AG04450 (cell line): ENCODE measurements around the gene TREH. TPM values are rescaled to one million over a fixed set of nuclear protein-coding genes. Genes with fewer than 3 reads are reported as not detected.
"Not testable (repeated sequence)": the region's sequence is repeated elsewhere in the genome, so short reads cannot be mapped to it uniquely, and the experiment has no call there.

ENCODE experiments used
- CTCF ChIA-PET: fragments of 300-600, 350-600 bp; formaldehyde crosslinking; extraction: SDS; loops from one replicate; lab custom pipeline; 2022; ENCODE audit warnings: antibody characterized with exemption, inconsistent platforms; lab: Charles Lee
- POLR2A ChIA-PET: fragments of 350-600 bp; formaldehyde crosslinking; extraction: SDS; loops from one replicate; lab custom pipeline; 2021; ENCODE audit warnings: antibody characterized with exemption, inconsistent platforms; lab: Yijun Ruan, JAX
- DNase-seq: peaks from one replicate; pipeline ENCODE4 v3.0.0-alpha.2; 2011; ENCODE audit warnings: low read depth, low spot score
- H3K27ac ChIP-seq: one replicate; pipeline ENCODE4 v1.5.1; 2012; ENCODE audit warnings: low read depth, low read length, control low read depth
- H3K27me3 ChIP-seq: one replicate; pipeline ENCODE4 v1.6.0; 2012; ENCODE audit warnings: low read length; ENCODE audit not compliant: control insufficient read depth, insufficient read depth
- H3K4me3 ChIP-seq: 2 replicates; pipeline ENCODE4 v1.5.1; 2011; ENCODE audit warnings: mild to moderate bottlenecking, low read depth, low read length, control low read depth
- H3K9me3 ChIP-seq: 2 replicates; pipeline ENCODE4 v1.5.1; 2012; ENCODE audit warnings: low read length; ENCODE audit not compliant: control insufficient read depth, insufficient read depth
- polyA plus RNA-seq: library from polyadenylated mRNA; depleted of rRNA; stranded (reverse); fragments of >200 nt; gene quantifications from 2 replicates; pipeline ENCODE4 v1.2.3, GENCODE V29; 2011
- TF ChIP-seq, protein P1 (sequence below): IDR thresholded peaks from 2 replicates; pipeline ENCODE4 v1.5.1; 2011; ENCODE audit warnings: low read depth, low read length, control low read depth, inconsistent platforms

Gene TREH
- polyA plus RNA-seq, 1 experiment = not detected

DNA sequence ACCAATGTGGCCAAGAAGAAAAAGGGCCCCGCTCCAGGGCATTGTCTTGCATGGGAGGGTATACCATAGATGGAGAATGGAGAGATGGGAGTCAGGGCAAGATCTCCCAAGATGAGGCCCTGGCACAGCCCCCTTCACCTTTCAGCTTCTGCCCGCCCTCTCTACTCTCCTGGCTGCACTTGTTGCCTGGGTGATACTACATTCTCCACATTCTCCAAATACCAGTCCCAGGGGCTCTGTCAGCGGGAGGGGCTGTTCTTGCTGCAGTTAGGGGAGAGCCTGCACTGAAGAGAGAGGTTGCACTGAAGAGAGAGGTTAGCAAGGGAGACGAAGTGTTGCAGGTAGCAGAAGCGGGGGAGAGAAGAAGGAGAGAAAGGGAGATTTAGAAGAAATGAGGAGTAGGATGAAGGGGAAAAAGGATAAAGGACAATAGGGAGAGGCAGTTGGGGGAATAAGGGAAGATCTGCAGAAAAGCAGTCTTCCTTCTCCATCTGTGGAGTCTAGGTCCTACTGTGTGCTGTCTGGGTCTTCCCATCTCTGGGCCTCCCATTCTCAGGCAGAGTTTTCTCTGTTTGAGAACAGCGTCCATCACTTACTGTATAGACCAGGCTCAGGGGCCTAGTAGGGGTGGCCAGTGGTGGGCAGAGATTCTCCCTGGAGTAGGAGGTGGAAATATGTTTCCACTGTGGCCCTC is 64.0 kb downstream of the TREH start:
- peak overlapping the region; percentile 22 for H3K27ac ChIP-seq

DNA sequence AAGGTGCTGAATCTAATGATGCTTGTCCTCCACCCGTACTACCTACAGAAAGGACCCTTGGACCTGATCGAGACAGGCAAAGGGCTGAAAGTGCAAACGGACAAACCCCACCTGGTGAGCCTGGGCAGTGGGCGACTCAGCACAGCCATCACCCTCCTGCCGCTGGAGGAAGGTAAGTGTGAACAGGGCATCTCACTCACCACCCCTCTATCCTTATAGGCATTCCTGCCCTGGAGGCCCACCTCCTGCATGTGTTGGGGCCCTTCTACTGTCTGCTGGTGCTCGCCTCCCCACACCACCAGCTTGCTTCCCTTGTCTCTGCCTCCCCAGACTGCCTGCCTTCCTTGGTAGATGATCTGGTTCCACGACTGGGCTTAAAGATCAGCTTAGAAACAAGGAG is 64.9 kb downstream of the TREH start:
- TF ChIP-seq, protein P1, sequence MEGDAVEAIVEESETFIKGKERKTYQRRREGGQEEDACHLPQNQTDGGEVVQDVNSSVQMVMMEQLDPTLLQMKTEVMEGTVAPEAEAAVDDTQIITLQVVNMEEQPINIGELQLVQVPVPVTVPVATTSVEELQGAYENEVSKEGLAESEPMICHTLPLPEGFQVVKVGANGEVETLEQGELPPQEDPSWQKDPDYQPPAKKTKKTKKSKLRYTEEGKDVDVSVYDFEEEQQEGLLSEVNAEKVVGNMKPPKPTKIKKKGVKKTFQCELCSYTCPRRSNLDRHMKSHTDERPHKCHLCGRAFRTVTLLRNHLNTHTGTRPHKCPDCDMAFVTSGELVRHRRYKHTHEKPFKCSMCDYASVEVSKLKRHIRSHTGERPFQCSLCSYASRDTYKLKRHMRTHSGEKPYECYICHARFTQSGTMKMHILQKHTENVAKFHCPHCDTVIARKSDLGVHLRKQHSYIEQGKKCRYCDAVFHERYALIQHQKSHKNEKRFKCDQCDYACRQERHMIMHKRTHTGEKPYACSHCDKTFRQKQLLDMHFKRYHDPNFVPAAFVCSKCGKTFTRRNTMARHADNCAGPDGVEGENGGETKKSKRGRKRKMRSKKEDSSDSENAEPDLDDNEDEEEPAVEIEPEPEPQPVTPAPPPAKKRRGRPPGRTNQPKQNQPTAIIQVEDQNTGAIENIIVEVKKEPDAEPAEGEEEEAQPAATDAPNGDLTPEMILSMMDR = no peak
- Histone ChIP-seq H3K27ac (peak overlapping the region; percentile 2), H3K4me3 (no peak overlapping the region), H3K27me3 (no peaks in the 10 kb centered on the region), H3K9me3 (no peaks in the 10 kb centered on the region)
- POLR2A ChIA-PET = no interaction called here
- CTCF ChIA-PET = interaction anchor here (0.6 to 0.9 kb wide), 2 partner anchors 19 to 22 kb away, joined by 3 read pairs; no protein-coding TSS in a partner anchor
- no peak for DNase-seq

More for the DNA sequence above, 64.0 kb downstream of the TREH start:
- no peak for DNase-seq
- CTCF ChIA-PET = no interaction called here
- POLR2A ChIA-PET = no interaction called here
- H3K4me3 ChIP-seq = no peak overlapping the region
- TF ChIP-seq, protein P1 = no peak
- no peaks in the 10 kb centered on the region for H3K9me3 ChIP-seq
- H3K27me3 ChIP-seq = no peaks in the 10 kb centered on the region

DNA sequence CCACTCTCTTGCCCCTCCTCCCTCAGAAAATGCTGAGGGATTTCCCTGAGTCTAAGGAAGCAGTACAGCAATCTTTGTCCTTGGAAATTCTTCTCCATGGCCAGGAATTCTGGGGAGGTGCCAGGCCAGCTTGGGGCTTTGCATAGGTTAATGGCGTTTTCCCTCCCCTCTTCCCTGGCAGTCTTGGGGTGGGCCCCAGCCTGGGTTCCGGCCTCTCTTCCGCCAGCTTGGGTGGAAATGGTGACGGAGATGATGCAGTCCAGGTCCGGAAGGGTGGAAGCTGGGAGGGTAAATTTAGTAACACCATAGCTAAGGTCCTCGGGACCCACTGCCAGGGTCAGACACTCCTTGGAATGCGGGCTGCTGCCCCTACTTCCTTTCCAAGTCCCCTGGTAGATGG is 67.1 kb downstream of the TREH start:
- Histone ChIP-seq H3K4me3 (peak overlapping the region; percentile 17; the same call in 1 of the 2 replicates), H3K27me3 (no peaks in the 10 kb centered on the region), H3K9me3 (no peaks in the 10 kb centered on the region; the same call in 1 of the 2 replicates), H3K27ac (no peak overlapping the region)
- no peak for DNase-seq
- POLR2A ChIA-PET = no interaction called here
- TF ChIP-seq, protein P1 = no peak
- CTCF ChIA-PET = interaction anchor here (0.7 to 3.3 kb wide), 5 partner anchors 10 to 1723 kb away, joined by 3 to 29 read pairs (median 3); no protein-coding TSS in a partner anchor

DNA sequence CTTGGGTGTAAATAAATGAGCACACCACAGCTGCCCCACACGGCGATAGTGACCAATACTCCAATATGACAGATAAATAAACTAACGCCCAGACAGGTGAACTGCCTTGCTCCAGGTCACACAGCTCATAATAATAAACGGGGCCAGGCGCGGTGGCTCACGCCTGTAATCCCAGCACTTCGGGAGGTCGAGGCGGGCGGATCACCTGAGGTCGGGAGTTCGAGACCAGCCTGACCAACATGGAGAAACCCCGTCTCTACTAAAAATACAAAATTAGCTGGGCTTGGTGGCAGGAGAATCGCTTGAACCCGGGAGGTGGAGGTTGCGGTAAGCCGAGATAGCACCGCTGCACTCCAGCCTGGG is 68.0 kb downstream of the TREH start:
- H3K9me3 ChIP-seq, H3K27me3 ChIP-seq, DNase-seq, POLR2A ChIA-PET, H3K27ac ChIP-seq, H3K4me3 ChIP-seq: not testable (repeated sequence)
- CTCF ChIA-PET = interaction anchor here (1.1 to 3.3 kb wide), 5 partner anchors 8 to 26 kb away, joined by 3 to 29 read pairs (median 4); no protein-coding TSS in a partner anchor

DNA sequence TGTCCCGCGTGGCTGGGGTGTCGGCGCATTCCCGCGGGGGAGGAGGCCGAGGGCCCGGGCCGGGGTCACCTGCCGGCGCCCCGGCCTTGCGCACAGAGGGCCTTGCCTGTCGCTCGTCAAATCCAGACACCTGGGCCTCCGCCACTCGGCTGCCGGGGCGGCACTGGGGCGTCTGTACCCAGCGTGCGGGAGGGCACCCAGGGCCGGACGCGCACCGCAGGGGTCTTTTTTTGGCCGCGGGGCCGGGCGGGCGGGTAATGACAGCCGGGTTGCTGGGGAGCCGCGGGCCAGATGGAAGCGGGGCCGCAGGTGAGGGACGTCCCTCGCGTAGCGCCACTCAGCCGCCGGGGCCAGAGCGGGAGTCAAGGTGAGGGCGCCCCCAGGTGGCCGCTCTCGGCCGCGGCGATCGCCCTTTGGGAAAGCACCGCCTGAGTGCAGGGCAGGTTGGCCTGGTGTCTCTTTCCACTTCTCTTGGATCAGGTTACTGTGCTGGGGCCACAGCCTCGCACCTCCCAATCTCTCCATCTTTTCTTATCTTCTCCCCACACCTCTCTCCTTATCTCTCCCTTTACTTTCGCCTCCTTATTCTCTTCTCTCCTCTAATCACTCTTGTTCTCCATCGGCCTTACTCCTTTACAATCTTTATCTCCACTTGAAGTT is 68.5 kb downstream of the TREH start:
- peak overlapping the region; percentile 83 for H3K4me3 ChIP-seq
- no peak for DNase-seq
- no peak overlapping the region for H3K27ac ChIP-seq
- POLR2A ChIA-PET = no interaction called here
- CTCF ChIA-PET = interaction anchor here (1.2 to 3.3 kb wide), 4 partner anchors 8 to 17 kb away, joined by 4 to 29 read pairs (median 8); no protein-coding TSS in a partner anchor
- H3K9me3 ChIP-seq = no peaks in the 10 kb centered on the region; the same call in 1 of the 2 replicates
- TF ChIP-seq, protein P1 = peak; percentile 77
- no peaks in the 10 kb centered on the region for H3K27me3 ChIP-seq
